GM13976 (cell line): ENCODE results near the gene NAA25.
A peak's percentile ranks its signal among the peaks of the same experiment; 100 is the strongest.

Experiments
- DNase-seq: peaks from one replicate; pipeline ENCODE4 v3.0.0; 2012; ENCODE audit warnings: low spot score
- in situ Hi-C: fragments of 300-500 bp; cut with MboI; formaldehyde crosslinking; loops from one replicate; pipeline ENCODE4 v1.12.0; 2022; ENCODE audit warnings: low sequenced_read_pairs, mixed read lengths, inconsistent platforms; ENCODE audit not compliant: unreplicated experiment
- TF ChIP-seq, protein P1 (sequence below): IDR thresholded peaks from 2 replicates; pipeline ENCODE4 v1.5.1; 2012; ENCODE audit warnings: borderline replicate concordance, mild to moderate bottlenecking; ENCODE audit not compliant: insufficient read depth; ENCODE audit errors: extremely low read depth, missing control alignments, control extremely low read depth

Gene NAA25

DNA sequence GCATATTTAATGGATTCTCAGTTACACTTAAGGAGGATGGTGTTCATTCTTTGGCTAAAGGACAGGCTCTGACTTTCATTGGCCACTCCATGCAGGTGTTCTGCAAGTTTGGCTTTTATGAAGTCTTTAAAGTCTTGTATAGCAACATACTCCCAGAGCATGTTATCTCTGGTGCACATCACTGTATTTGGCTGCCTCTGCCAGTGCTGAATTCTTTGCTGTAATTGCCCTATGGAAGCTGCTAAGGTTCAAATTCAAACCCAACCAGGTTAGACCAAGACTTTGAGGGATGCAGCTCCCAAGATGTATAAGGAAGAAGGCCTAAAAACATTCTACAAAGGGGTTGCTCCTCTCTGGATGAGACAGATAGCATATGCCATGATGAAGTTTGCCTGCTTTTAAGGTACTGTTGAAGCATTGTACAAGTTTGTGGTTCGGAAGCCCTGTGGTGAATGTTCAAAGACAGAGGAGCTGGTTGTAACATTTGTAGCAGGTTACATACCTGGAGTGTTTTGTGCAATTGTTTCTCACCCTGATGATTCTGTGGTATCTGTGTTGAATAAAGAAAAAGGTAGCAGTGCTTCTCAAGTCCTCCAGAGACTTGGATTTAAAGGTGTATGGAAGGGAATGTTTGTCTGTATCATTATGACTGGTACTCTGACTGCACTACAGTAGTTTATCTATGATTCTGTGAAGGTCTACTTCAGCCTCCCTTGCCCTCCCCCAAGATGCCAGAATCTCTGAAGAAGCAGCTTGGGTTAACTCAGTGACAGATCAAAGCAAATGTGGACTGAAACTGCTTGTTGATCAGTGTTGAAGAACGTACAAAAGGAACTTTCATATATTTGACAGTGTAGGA, 115.1 kb downstream of the NAA25 start:
- no peak for DNase-seq
- in situ Hi-C loops, result no loop called here
- TF ChIP-seq, protein P1, sequence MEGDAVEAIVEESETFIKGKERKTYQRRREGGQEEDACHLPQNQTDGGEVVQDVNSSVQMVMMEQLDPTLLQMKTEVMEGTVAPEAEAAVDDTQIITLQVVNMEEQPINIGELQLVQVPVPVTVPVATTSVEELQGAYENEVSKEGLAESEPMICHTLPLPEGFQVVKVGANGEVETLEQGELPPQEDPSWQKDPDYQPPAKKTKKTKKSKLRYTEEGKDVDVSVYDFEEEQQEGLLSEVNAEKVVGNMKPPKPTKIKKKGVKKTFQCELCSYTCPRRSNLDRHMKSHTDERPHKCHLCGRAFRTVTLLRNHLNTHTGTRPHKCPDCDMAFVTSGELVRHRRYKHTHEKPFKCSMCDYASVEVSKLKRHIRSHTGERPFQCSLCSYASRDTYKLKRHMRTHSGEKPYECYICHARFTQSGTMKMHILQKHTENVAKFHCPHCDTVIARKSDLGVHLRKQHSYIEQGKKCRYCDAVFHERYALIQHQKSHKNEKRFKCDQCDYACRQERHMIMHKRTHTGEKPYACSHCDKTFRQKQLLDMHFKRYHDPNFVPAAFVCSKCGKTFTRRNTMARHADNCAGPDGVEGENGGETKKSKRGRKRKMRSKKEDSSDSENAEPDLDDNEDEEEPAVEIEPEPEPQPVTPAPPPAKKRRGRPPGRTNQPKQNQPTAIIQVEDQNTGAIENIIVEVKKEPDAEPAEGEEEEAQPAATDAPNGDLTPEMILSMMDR, result no peak

DNA sequence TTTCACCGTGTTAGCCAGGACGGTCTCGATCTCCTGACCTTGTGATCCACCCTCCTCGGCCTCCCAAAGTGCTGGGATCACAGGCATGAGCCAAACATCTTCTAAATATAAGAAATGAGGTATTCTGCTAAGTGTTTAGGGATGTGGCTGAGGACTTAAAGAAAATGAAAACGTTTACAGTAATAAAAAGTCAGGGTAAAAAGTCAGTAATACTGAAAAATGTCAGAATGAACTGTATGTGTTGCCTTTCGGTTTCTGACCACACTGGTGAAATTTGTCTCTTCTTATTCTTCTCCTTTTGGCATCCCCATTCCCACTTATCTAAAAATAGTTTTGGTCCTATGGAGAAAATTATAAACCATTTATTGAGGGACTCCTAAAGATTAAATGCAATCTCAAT, 116.1 kb downstream of the NAA25 start:
- TF ChIP-seq, protein P1, result no peak
- peak; percentile 33 for DNase-seq
- in situ Hi-C loops, result no loop called here

DNA sequence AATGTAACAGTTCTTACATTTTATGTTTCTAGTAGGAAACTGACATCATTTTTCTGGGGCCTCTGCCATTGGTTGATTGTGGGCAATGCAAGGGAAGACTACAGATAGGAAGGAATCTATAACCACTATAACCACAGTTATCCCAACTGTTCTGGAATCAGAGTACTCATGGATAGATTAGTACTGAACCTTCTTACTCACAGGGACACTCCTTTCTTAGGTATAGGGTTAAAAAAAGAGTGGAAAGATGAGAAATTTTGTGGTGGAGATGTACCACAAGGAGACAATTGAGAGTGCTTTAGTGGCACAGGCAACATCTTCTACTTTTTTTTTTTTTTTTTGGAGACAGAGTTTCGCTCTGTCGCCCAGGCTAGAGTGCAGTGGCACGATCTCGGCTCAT, 116.6 kb downstream of the NAA25 start:
- TF ChIP-seq, protein P1, result no peak
- DNase-seq, result no peak
- in situ Hi-C loops, result no loop called here

DNA sequence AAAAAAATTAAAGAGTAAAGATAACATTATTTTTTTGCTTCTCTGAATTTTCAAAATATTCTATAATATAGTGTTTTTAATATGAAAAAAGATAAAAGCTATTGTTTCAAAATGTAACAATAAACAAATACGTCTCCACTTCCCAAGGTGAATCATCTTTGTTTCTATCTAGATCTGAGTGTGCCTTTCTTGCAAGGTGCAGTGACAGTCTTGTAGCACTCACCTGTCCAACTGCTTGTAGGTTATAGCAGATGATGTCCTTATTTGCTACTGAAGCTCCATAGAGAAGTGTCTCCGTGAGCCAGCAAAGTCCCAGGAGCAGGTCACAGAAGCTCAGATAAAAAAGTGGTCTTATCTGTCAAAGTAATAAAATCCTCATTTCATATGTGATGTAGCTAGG, 117.0 kb downstream of the NAA25 start:
- TF ChIP-seq, protein P1, result no peak
- in situ Hi-C loops, result no loop called here
- DNase-seq, result no peak

DNA sequence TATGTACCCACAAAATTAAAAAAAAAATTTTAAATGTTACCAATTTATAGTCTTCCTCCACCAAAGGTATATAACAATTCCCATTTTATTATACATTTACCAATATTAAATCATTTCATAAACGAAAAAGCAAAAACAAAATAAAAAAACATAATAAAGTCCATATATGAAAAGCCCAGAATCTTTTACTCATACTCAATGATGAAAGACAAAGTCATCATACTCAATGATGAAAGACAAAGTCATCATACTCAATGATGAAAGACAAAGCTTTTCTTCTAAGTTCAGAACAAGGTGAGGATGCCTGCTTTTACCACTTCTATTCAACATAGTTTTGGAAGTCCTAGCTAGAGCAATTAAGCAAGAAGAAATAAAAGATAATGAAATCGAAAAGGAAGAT, 123.8 kb downstream of the NAA25 start:
- TF ChIP-seq, protein P1, result no peak
- DNase-seq, result no peak
- in situ Hi-C loops, result no loop called here

DNA sequence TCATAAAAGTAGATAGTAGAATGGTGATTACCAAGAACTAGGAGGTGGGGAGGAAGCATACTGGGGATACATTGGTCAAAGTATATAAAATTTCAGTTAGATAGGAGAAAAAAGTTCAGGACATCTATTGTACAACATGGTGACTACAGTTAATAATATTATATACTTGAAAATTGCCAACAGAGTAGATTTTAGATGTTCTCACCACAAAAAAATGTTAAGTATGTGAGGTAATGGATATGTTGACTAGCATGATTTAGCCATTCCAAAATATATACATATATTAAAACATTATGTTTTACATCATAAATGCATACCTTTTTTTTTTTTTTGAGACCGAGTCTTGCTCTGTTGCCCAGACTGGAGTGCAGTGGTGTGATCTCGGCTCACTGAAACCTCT, 126.6 kb downstream of the NAA25 start:
- TF ChIP-seq, protein P1, result no peak
- no peak for DNase-seq
- in situ Hi-C loops, result no loop called here
